Measurements from ENCODE around the gene KCNG1.

The KCNG1 gene

GRCh38 chr20:51036226-51036625, 13.3 kb upstream of the KCNG1 start:
- no peak for DNase-seq

GRCh38 chr20:51034988-51035656, 12.2 kb upstream of the KCNG1 start:
- no peak for DNase-seq

DNA sequence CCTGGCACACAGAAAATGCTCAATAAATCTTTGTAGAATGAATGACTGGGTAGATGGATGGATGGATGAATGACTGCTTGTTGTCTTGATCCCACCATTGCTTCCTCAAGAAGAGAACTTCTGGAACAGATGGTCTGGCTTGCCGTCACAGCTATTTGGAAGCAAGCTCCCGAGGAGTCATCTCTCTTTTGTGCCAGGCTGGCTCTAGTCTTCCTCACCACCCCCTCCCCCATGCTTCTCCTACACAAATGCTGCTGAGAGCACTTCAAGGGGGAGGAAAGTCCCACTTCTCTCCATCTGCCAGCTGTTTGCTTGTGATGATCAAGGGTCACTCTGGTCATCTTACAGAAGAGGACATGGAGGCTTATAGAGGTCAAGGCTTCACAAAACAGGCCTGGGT, 11.6 kb upstream of the KCNG1 start:
- no peak for DNase-seq

DNA sequence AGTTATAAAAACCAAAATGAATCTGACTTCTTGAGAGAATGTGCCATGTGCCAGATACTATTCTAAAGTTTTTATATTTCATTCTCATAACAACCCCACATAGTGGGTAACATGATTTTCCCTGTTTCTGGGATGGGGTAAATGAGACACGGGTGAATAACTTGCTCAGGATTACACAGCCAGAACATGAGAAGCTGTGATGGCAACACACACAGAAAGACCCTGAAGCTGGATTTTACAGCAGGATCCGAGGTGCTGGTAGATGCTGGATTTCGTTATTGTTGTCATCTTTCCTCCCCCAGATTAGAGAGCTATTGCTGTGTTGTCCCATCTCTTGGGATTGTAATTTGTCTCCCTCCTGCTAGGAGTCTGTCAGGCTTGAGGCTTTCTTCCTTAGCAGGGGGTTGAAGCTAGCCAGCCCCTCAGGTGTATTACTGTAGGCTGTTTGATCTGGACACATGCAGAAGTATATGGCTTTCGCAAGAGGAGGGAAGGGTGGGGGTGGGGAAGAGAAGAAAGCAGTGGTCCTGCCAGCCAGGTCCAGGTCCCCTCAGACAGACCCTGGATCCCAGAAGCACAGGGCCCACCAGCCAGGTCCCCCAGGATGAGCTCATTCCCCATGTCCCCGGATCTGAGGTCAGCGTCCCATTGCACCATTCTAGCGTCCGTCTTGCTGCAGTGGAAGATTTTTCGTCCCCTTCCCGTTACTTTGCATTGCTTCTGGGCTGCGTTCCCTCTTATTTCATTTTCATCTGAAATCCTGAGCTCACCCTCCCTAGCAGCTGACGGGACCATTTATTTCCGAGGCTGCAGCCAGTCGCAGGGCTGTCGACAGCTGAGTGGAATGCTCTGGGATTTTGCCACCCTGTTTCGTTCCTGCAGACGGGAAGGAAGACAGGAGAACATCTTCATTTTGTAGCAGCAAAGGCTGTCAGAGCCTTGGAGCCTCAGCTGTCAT, 7.3 kb upstream of the KCNG1 start:
- DNase-seq, result no peak

DNA sequence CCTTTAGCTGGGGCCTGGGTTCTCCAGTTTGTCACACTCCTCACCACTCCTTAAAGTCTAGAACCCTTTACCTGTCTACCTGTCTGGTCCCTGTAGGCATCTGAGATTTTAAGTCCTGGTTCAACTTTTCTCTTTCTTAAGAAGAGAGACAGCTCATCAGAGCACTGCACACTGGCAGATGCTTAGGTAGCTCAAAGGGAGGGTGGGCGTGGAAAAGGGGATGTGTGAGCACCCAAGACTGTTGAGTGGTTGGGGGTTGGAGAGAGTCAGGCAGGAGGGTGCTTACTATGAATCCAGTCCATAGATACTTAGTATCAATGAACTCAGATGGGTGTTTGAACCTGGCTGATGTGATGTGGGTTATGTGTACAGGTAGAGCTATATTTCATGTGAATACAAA, 6.6 kb upstream of the KCNG1 start:
- no peak for DNase-seq

GRCh38 chr20:51028616-51029212, 5.8 kb upstream of the KCNG1 start:
- no peak for DNase-seq

DNA sequence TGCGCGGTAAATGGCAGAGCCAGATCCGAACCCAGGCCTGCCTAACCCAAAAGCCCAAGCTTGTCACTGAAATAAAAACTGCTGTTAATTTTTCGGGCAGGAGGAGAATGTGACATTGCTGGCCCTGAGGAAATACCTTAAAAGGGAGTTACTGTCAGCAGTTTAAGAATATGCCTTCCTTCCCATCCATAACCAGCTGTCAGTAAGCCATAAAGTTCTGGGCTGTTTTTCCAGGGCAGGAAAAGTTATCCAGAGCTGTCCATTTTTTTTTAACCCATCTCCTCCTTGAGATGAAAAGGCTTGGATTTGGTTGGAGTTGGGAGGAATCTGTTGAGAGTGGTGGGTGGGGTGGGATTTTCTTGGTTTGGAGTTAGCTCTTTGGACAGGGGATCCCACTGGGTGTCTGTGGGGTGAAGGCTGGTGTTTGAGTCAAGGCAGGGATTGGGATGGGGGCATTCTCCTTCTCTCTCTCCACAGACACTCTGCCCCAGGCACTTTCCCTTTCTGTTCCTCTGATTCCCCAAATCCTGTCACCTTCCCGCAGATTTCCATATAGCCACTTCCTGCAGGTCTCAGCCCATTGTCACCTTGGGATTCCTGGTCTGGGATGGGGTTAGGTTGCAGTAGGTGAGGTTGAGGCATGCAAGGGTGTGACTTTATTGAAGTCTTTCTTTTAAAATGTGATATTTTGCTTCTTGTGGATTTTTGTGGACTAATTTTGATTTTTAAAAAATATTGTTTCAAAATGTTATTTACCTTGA, 4.3 kb upstream of the KCNG1 start:
- DNase-seq, result no peak

DNA sequence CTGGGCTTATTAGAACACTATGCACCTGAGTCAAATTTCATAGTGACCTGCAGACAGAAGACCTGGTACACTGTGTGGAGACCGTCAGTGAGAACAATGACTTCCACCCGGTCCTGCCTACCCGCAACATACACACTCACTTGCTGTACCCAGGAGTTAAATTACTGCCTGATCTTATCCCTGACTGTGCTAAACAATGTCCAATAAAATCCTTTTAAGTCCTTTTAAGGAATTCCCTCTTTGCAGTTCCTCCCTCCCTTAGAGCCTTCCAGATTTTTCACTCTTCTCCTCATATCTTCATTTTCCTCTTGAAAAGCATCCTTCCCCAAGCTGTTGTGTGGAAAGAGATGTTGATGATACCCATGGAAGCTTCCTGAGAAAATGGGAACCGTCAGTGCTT, 3.4 kb upstream of the KCNG1 start:
- DNase-seq, result no peak

DNA sequence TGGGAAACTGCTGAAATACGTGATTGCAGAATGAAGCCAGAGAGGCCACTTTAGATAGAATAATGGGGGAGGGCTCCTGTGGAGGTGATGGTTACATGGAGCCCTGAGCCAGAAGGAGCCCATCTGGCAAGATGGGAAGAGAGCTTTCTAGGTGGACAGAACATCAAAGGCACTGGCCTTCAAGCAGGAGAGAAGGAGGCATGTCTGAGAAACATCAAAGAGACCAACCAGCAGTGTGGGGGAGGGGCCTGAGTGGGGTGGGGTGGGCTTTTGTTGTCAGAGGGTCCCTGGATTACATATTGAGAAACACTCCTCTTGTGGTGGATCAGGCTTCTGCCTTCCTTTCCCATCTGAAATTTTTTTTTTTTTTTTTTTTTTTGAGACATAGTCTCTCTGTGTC, 1.9 kb upstream of the KCNG1 start:
- DNase-seq, result no peak

DNA sequence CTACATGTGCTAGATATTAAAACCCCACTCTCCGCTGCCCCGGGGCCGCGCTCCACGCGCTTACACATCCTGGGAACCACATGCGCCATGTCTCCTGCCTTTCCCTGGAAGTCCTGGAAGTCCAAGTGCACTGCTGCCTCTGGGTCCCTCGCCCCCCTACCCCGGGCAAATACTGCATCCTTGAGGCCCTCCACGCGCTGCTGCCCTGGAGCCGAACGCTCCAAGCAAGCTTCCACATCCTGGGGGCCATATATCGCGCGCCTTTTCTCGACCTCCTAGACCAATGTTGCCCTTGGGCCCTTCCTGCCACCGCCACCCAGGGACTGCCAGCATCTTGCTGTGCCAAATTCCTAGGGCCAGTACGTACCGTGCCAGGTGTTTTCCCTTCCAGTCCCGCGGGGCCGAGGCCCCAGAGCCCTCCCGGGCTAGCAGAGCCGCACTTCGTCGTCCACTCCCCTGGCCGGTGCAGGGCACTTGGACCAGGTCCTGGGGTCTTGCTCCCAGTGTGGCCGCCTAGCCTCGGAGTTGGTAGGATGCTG, 779 bp upstream of the KCNG1 start:
- DNase-seq, result no peak

DNA sequence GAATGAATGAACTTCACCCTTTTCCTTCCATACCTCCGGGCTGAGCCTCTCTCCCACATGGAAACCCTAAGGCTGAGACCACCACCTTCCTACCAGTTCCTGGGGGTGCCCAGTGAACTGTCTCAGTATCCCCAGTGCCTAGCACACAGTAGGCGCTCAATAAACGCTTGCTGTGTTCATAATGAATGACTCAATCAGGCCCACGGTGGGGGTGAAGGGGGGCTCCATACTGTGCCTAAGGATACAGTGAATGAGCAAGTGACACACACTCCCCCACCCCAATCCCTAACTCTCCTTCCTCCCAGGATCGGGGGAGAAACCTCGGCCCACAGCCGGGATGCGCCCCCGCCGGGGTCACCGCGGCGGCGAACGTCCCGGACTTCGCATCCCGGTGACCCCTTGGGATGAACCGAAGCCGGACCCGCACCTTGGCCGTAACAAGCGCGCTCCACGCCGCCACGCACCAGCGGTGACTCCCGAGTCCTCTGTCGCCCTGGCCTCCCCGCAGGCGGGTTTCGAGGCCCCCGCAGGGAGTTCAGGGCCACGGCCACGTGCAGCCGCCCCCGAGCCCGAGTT, 592 bp downstream of the KCNG1 start:
- DNase-seq, result no peak

DNA sequence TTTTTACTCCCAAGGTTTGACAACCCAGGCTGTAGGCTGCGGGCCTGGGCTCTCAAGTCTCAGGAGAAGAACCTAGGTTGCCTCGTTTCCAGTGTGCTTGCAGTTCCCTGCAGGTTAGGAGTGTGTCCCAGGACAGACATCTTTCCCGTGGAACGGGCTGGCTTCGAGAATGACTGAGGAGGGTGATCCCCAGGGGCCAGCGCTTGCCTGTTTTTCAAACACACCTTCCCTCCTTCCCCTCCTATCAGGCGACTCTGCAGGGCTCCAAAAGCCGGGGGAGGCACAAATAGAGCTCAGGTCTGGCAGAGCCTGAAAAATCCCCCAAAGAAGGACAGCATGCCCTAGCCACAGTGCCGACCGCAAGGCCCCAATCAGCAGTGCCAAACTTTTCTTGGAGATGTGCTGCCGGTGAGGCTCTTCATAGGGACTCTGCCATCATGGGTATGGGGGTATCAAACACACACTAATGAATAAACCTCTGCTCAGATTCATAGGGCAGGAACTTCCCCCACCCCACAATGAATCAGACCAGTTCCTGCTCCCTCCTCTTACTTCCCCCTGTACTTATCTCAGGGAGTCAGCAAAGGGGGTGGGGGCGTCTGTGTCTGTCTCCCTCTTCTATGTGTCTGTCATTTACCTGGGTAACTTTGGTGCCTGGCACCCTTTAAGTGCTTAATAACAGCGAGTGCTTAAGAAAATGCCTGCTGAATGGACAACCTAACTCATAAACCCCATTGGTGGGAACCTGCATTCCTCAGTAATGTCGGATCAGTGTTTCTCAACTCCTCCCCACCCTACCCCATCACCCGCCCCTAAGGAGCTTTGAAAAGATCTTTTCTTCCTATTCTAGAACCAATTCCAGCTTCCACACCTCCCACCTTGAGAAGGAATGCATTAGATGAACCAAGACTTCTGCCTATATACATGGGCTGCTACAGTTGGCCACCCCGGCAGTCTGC, 1.6 kb downstream of the KCNG1 start:
- DNase-seq, result peak in 1 of 56 donors; percentile 21

DNA sequence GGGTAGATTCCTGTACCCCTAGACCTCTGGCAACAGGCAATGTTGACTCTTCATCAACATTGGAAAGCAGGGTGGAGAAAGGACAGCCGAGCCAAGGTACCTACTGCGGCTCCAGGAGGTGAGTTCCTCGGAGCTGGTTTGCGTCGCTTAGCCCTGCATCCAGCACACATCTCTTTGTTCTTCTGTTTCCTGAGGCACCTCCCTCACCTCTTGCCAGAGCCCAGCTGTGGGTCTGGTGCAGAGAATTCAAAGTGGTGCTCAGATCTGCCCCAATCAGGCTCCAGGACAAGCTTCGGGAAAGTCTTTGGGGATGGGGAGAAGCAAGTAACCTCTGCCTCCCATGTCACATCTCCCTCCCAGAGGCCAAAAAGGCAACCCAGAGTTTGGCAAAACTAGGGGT, 2.2 kb downstream of the KCNG1 start:
- DNase-seq, result no peak

GRCh38 chr20:51019656-51020592, 3.0 kb downstream of the KCNG1 start:
- no peak for DNase-seq

GRCh38 chr20:51017251-51017650, 5.7 kb downstream of the KCNG1 start:
- DNase-seq, result no peak

- no peak for DNase-seq
Observed at GRCh38 chr20:51016521-51016920, 6.4 kb downstream of the KCNG1 start.

DNA sequence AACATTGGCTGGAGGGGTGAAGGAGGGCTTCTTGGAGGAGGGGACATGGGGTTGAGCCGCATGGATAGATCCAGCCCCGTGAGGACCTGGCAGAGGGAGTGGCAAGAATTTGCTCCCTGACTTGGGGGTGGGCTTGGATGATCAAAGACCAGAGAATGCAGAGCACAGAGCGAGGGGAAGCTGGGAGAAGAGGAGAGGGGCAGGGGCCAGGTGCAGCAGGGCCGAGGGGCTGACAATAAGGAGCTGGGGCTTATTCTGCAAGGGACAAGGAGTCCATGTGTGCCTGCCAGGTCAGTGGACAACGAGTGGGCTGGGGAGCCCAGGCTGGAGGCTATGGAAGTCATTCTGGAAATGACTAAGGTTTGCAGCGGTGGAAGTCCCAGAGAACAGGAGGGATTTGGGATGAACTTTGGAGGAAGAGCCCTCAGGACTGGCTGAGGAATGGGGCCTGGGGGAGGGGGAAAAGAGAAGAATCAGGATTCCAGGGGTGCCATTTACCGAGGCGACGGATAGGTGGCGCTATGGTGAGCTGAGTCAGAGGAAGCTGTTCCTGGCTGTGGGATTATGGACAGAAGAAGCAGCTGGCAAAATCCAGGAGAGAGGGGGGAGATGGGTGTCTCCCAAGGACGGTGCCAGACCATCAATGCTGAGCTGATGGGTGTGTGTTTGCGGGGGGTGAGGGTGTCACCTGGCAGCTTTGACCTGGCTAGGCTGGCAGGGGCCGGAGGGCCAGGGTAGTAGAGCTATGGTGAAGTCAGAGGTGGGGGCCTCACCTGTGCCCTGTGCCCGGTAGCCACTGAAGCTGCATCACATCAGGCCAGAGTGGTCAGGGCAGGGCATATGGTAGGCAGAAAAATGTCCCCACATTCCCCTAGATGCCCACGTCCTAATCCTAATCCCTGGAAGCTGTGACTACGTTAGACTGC, 7.8 kb downstream of the KCNG1 start:
- DNase-seq, result peak in 37 of 56 donors; percentile 3 to 70 (median 23)
